GM10266 (cell line): ENCODE measurements around the gene NEK3.
"Not testable (repeated sequence)": the region's sequence is repeated elsewhere in the genome, so short reads cannot be mapped to it uniquely, and the experiment has no call there.

ENCODE experiments used
- DNase-seq: peaks from one replicate; pipeline ENCODE4 v3.0.0; 2012; ENCODE audit errors: extremely low spot score
- TF ChIP-seq, protein P1 (sequence below): IDR thresholded peaks from 2 replicates; pipeline ENCODE4 v1.5.1; 2012; ENCODE audit warnings: mild to moderate bottlenecking, low read depth; ENCODE audit not compliant: control insufficient read depth, insufficient read depth; ENCODE audit errors: missing control alignments

The NEK3 gene

GRCh38 chr13:52118095-52118494, 41.3 kb downstream of the NEK3 start:
- DNase-seq = no peak
- TF ChIP-seq, protein P1, sequence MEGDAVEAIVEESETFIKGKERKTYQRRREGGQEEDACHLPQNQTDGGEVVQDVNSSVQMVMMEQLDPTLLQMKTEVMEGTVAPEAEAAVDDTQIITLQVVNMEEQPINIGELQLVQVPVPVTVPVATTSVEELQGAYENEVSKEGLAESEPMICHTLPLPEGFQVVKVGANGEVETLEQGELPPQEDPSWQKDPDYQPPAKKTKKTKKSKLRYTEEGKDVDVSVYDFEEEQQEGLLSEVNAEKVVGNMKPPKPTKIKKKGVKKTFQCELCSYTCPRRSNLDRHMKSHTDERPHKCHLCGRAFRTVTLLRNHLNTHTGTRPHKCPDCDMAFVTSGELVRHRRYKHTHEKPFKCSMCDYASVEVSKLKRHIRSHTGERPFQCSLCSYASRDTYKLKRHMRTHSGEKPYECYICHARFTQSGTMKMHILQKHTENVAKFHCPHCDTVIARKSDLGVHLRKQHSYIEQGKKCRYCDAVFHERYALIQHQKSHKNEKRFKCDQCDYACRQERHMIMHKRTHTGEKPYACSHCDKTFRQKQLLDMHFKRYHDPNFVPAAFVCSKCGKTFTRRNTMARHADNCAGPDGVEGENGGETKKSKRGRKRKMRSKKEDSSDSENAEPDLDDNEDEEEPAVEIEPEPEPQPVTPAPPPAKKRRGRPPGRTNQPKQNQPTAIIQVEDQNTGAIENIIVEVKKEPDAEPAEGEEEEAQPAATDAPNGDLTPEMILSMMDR = no peak

DNA sequence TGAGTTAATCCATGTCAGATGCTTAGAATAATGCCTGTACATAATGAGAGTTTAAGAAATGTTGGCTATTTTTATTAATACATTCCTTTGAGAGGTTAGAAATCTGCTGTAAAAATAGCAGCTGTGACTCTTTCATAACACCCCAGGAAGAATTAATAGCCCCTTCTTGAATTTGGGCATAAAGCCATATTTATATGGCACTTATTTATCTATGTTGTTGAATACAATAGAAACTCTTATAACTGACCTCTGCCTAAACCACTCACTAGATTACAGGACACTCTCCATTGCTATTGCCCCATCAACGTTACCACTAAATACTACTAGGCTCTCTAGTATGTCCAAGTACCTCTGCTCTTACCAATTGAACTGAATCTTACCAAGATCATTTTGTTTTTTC, 46.8 kb downstream of the NEK3 start:
- TF ChIP-seq, protein P1 = no peak
- no peak for DNase-seq

DNA sequence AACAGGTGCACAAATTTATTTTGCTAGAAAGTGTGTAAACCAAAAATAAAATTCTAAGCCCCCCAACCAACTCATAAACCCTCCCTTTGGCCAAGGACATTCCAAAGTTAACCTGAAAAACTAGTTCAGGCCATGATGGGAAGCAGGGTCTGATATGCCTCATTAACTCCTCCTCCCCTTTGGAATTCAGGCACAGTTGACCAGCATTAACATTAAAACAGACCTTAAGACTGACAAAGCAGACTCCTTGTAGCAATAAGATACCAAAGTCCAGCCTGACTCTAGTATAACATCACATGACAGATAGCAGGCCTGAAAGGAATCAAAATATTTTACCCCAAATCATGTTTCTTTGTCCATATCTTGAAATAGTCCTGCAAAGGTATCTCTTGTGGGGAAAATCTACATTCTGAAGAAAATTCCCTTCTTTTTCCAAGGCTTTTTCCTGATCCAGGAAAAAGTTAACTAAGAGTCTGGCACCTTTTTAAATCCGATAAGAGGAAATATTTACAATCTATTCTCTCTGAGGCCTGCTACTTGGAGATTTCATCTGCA, 50.2 kb downstream of the NEK3 start:
- no peak for DNase-seq
- TF ChIP-seq, protein P1 = no peak

DNA sequence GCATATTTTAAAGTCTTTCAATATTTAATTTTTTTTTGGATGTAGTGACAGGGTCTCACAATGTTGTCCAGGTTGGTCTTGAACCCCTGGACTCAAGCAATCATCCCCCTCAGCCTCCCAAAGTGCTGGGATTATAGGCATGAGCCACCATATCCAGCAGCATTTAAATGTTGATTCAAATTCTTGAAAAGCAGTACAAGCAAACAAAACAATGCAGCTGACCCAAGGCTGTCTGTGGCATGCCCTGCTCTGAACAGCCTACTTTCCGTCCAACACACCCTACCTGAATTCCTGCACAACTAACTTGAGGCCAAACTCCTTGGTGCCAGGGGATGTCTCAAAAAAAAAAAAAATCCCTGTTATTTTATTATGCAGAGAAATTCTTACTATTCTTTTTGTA, 53.6 kb downstream of the NEK3 start:
- DNase-seq = no peak
- TF ChIP-seq, protein P1 = no peak

DNA sequence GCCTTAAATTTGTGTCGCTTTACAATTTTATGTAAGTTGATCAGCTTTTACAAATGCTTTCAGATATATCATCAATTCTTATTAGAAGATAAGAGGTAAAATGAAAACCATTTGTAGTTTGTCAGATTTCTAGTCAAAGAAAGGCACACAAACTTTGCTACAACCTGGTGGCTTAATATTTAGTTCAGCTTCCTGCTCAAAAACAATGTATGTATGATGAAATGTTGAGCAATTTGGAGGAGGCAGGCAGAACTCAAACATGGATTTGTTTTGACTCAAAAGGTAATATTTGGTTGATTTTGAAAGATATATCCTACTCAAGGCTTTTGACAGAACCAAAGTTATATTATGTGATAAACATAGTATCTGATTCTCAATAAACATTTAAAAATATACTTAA, 54.8 kb downstream of the NEK3 start:
- no peak for DNase-seq
- TF ChIP-seq, protein P1 = no peak

- DNase-seq = no peak
- TF ChIP-seq, protein P1 = no peak
Observed at GRCh38 chr13:52103386-52103785, 56.0 kb downstream of the NEK3 start.

DNA sequence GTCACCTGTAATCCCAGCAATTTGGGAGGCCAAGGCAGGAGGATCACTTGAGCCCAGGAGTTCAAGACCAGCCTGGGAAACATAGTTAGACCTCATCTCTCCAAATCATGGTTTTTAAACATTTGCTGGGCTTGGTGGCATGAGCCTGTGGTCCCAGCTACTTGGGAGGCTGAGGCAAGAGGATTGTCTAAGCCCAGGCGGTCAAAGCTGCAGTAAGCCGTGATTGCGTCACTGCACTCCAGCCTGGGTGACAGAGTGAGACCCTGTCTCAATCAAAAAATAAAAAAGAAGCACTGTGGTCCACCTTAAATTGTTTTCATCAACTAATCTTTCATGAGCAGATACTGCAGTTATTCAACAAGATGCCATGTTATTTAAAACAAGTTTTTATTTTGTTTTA, 57.0 kb downstream of the NEK3 start:
- not testable (repeated sequence) for DNase-seq

- TF ChIP-seq, protein P1 = no peak
- no peak for DNase-seq
Observed at GRCh38 chr13:52097197-52097596, 62.2 kb downstream of the NEK3 start.
